ENCODE measurements around the gene PCDH1.

PCDH1 gene

DNA sequence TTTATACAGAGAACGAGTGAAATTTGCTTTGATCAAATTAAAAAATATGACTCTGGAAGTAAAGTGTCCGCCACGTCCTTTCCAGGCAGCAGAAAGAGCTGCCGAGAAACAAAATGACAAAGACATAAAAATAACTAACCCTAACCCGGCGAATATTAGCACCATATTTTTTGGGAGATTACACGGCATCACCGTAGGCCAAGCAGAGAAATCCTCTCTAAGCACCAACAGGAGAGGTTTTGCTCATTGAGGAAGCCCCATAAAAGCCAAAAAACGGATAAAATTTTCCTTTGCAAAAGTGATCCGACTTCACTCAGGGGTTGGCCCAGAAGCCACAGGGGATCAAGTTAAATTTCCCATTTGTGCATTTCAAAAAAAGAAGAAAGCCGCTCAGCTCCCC, 70.9 kb downstream of the PCDH1 start:
- no peak for TF ChIP-seq POLR2AphosphoS5 (IDR thresholded peaks at IDR 0.05; ENCODE audit: low read depth, low read length)
- no peak for TF ChIP-seq SIN3A (IDR thresholded peaks at IDR 0.05; ENCODE audit: borderline replicate concordance, insufficient read depth, low read length)
- TF ChIP-seq TAF1 (IDR thresholded peaks at IDR 0.05; ENCODE audit: borderline replicate concordance, insufficient read depth, low read length) = no peak
- no peak for TF ChIP-seq FOXP2 (optimal IDR thresholded peaks at IDR 0.05; ENCODE audit: borderline replicate concordance, extremely low read depth, extremely low read length, insufficient read depth)
- TF ChIP-seq REST (IDR thresholded peaks at IDR 0.05; ENCODE audit: insufficient read depth in 1 of 2, low read depth in 2 of 2, low read length in 2 of 2) = no peak

DNA sequence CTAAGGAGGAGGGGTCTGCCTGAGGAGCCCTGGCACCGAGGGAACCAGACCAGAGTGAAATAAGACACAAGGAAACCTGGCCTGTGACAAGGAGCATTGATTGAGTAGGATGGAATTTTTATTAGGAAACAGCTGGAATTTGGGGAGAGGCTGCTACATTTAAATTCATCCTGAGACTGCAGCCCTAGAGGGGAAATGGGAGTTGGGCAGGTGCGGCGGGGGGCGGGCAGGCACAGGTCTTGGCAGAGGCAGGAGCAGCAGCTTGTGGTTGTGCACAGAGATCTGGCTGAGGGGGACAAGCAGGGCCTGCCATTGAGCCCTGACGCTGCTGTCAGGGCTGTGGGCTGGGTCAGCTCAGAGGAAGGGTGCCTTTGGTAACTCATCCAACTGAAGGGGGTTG, 71.6 kb downstream of the PCDH1 start:
- TF ChIP-seq POLR2AphosphoS5 (IDR thresholded peaks at IDR 0.05; ENCODE audit: low read depth, low read length) = no peak
- TF ChIP-seq TAF1 (IDR thresholded peaks at IDR 0.05; ENCODE audit: borderline replicate concordance, insufficient read depth, low read length) = no peak
- no peak for TF ChIP-seq REST (IDR thresholded peaks at IDR 0.05; ENCODE audit: insufficient read depth in 1 of 2, low read depth in 2 of 2, low read length in 2 of 2)
- no peak for TF ChIP-seq FOXP2 (optimal IDR thresholded peaks at IDR 0.05; ENCODE audit: borderline replicate concordance, extremely low read depth, extremely low read length, insufficient read depth)
- TF ChIP-seq SIN3A (IDR thresholded peaks at IDR 0.05; ENCODE audit: borderline replicate concordance, insufficient read depth, low read length) = no peak

DNA sequence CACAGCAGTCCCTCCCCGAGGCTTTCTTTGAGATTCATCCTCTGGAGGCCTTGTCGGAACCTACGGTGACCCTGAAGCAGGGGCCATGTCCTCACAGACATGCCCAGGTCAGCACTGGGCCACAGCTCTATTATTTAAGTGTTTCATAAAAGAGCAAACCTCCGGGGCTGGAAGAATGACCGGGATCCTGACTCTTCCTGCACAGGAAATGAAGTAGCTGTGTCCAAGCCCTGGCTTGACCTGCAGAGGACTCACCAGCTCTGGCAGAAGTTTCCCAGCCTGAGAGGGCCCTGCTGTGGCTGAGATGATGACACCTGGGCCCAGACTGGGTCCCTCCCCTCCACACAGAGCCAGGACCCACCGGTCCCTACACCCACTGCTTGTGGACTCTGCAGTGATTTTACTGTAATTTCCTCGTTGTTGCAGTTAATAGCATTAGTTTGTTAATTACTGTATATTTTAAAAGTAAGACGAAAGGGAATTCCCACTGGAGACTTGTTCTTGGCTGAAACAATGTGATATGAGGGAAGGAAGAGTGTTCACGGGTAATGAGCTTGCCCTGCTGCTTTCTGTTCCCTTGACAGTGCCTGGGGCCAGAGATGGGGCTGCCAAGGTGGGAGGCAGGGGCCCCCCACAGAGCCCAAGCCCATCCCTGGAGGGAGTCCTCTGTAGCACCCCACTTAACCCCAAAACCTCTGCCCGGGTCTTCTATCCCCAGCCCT, 72.2 kb downstream of the PCDH1 start:
- TF ChIP-seq POLR2AphosphoS5 (IDR thresholded peaks at IDR 0.05; ENCODE audit: low read depth, low read length) (no peak), FOXP2 (optimal IDR thresholded peaks at IDR 0.05; ENCODE audit: borderline replicate concordance, extremely low read depth, extremely low read length, insufficient read depth) (peak; percentile 8), REST (IDR thresholded peaks at IDR 0.05; ENCODE audit: insufficient read depth in 1 of 2, low read depth in 2 of 2, low read length in 2 of 2) (no peak), TAF1 (IDR thresholded peaks at IDR 0.05; ENCODE audit: borderline replicate concordance, insufficient read depth, low read length) (no peak), SIN3A (IDR thresholded peaks at IDR 0.05; ENCODE audit: borderline replicate concordance, insufficient read depth, low read length) (no peak)

GRCh38 chr5:141804475-141804874, 73.7 kb downstream of the PCDH1 start:
- TF ChIP-seq TAF1 (IDR thresholded peaks at IDR 0.05; ENCODE audit: borderline replicate concordance, insufficient read depth, low read length) (no peak), FOXP2 (optimal IDR thresholded peaks at IDR 0.05; ENCODE audit: borderline replicate concordance, extremely low read depth, extremely low read length, insufficient read depth) (no peak), POLR2AphosphoS5 (IDR thresholded peaks at IDR 0.05; ENCODE audit: low read depth, low read length) (no peak), REST (IDR thresholded peaks at IDR 0.05; ENCODE audit: insufficient read depth in 1 of 2, low read depth in 2 of 2, low read length in 2 of 2) (no peak), SIN3A (IDR thresholded peaks at IDR 0.05; ENCODE audit: borderline replicate concordance, insufficient read depth, low read length) (no peak)
